SK-N-SH (cell line): ENCODE results near the gene ZFX. TPM values are rescaled to one million over a fixed set of nuclear protein-coding genes. Genes with fewer than 3 reads are reported as not detected.

Experiments
- CTCF ChIA-PET: fragments of 300-600, 350-600 bp; formaldehyde crosslinking; extraction: SDS; loops from one replicate; lab custom pipeline; 2021; lab: Yijun Ruan, JAX
- POLR2A ChIA-PET: fragments of 350-600 bp; sonication (Branson Sonifier 250); formaldehyde crosslinking; extraction: SDS; loops from one replicate; lab custom pipeline; 2020; ENCODE audit warnings: antibody characterized with exemption, inconsistent platforms; lab: Yijun Ruan, JAX
- DNase-seq: peaks from one replicate; pipeline ENCODE4 v3.0.0; 2012
- H2AFZ ChIP-seq: fragments of 200-600 bp; sonication (generic); 2 replicates; pipeline ENCODE4 v1.8.1; 2016; ENCODE audit warnings: antibody characterized with exemption, mild to moderate bottlenecking, low read depth
- H3F3A ChIP-seq: fragments of 200-600 bp; sonication (generic); replicated peaks from 2 replicates; pipeline ENCODE3; 2016; ENCODE audit warnings: antibody characterized with exemption, mild to moderate bottlenecking; ENCODE audit not compliant: insufficient read depth
- H3K27ac ChIP-seq, 2 experiments: fragments of 200-500 bp in 1 of 2; fragments of 200-600 bp in 1 of 2; sonication (Bioruptor generic) in 1 of 2; sonication (generic), shearing (Covaris generic) in 1 of 2; 2 replicates each; pipeline versions ENCODE4 v1.5.1 to v1.6.1; 2014 to 2016; ENCODE audit warnings: low read depth in 2 of 2, inconsistent platforms in 1 of 2, low read length in 1 of 2, mild to moderate bottlenecking in 1 of 2, mixed read lengths in 1 of 2
- H3K27me3 ChIP-seq: fragments of 200-600 bp; sonication (generic), shearing (Covaris generic); 2 replicates; pipeline ENCODE4 v1.6.1; 2016; ENCODE audit warnings: mixed run types; ENCODE audit not compliant: insufficient read depth
- H3K36me3 ChIP-seq, 2 experiments: fragments of 200-500 bp in 1 of 2; fragments of 200-600 bp in 1 of 2; sonication (Bioruptor generic) in 1 of 2; sonication (generic) in 1 of 2; replicated peaks in 1 of 2; 2 replicates each; pipeline versions ENCODE3 to v1.5.1; 2014 to 2016; ENCODE audit warnings: low read length in 1 of 2, mild to moderate bottlenecking in 1 of 2; ENCODE audit not compliant: insufficient read depth in 2 of 2, control insufficient read depth in 1 of 2
- H3K4me1 ChIP-seq, 2 experiments: fragments of 200-500 bp in 1 of 2; fragments of 200-600 bp in 1 of 2; sonication (Bioruptor generic) in 1 of 2; sonication (generic), shearing (Covaris generic) in 1 of 2; 2 replicates each; pipeline versions ENCODE4 v1.5.1 to v1.6.1; 2014 to 2016; ENCODE audit warnings: low read depth in 1 of 2, low read length in 1 of 2, mixed run types in 1 of 2; ENCODE audit not compliant: insufficient read depth in 2 of 2, control insufficient read depth in 1 of 2
- H3K4me2 ChIP-seq: fragments of 200-600 bp; sonication (generic), shearing (Covaris generic); 2 replicates; pipeline ENCODE4 v1.6.1; 2017; ENCODE audit warnings: mixed run types
- H3K4me3 ChIP-seq, 2 experiments: fragments of 200-500 bp in 1 of 2; fragments of 200-600 bp in 1 of 2; sonication (Bioruptor generic) in 1 of 2; sonication (generic), shearing (Covaris generic) in 1 of 2; 2 replicates each; pipeline versions ENCODE4 v1.5.1 to v1.8.1; 2014 to 2016; ENCODE audit warnings: low read depth in 2 of 2, inconsistent platforms in 1 of 2, low read length in 1 of 2, mild to moderate bottlenecking in 1 of 2, mixed read lengths in 1 of 2, moderate library complexity in 1 of 2
- H3K79me2 ChIP-seq: fragments of 200-600 bp; sonication (generic); 2 replicates; pipeline ENCODE4 v1.8.1; 2017; ENCODE audit warnings: mild to moderate bottlenecking; ENCODE audit not compliant: insufficient read depth
- H3K9ac ChIP-seq: fragments of 200-600 bp; sonication (generic); 2 replicates; pipeline ENCODE4 v1.6.1; 2017; ENCODE audit warnings: mixed run types
- H3K9me2 ChIP-seq: fragments of 200-600 bp; sonication (generic); 2 replicates; pipeline ENCODE4 v1.6.1; 2017; ENCODE audit warnings: mixed run types
- H3K9me3 ChIP-seq: fragments of 200-600 bp; sonication (generic); 2 replicates; pipeline ENCODE4 v1.6.1; 2017; ENCODE audit warnings: mixed run types, mild to moderate bottlenecking, moderate library complexity
- H4K20me1 ChIP-seq: fragments of 200-600 bp; sonication (generic); 2 replicates; pipeline ENCODE4 v1.6.1; 2017; ENCODE audit warnings: mild to moderate bottlenecking, mixed run types; ENCODE audit not compliant: insufficient read depth
- CHD2 ChIP-seq: fragments of 150-350 bp; IDR thresholded peaks from 2 replicates; pipeline ENCODE4 v1.6.1; 2018; ENCODE audit warnings: low read length; ENCODE audit not compliant: partially characterized antibody
- FOSL2 ChIP-seq: IDR thresholded peaks from 2 replicates; pipeline ENCODE4 v1.4.0; 2012; ENCODE audit warnings: low read depth, mild to moderate bottlenecking, moderate library complexity, borderline replicate concordance
- FOXJ3 ChIP-seq: sonication (generic); formaldehyde crosslinking; IDR thresholded peaks from 2 replicates; pipeline ENCODE4 v1.5.1; 2020; ENCODE audit warnings: mild to moderate bottlenecking, missing genetic modification reagents
- FOXM1 ChIP-seq: IDR thresholded peaks from 2 replicates; pipeline ENCODE4 v1.4.0; 2012; ENCODE audit warnings: low read depth, mild to moderate bottlenecking
- GABPA ChIP-seq: IDR thresholded peaks from 2 replicates; pipeline ENCODE4 v1.4.0; 2012; ENCODE audit warnings: low read depth, mild to moderate bottlenecking
- JUND ChIP-seq: IDR thresholded peaks from 2 replicates; pipeline ENCODE4 v1.4.0; 2012
- MEF2A ChIP-seq: IDR thresholded peaks from 2 replicates; pipeline ENCODE4 v1.4.0; 2012; ENCODE audit warnings: low read depth, borderline replicate concordance
- NFIC ChIP-seq: IDR thresholded peaks from 2 replicates; pipeline ENCODE4 v1.4.0; 2012; ENCODE audit warnings: borderline replicate concordance
- NRF1 ChIP-seq: IDR thresholded peaks from 2 replicates; pipeline ENCODE4 v1.6.1; 2012; ENCODE audit warnings: low read depth, mild to moderate bottlenecking, low read length
- PBX3 ChIP-seq: IDR thresholded peaks from 2 replicates; pipeline ENCODE4; 2012
- POLR2AphosphoS5 ChIP-seq: IDR thresholded peaks from 2 replicates; pipeline ENCODE4 v1.6.1; 2012; ENCODE audit warnings: low read depth, low read length
- RXRA ChIP-seq: IDR thresholded peaks from 2 replicates; pipeline ENCODE4 v1.4.0; 2012; ENCODE audit warnings: low read depth, mild to moderate bottlenecking, borderline replicate concordance
- SMC3 ChIP-seq: IDR thresholded peaks from 2 replicates; pipeline ENCODE4 v1.6.1; 2012; ENCODE audit warnings: low read depth, low read length, improper control_type of control experiment
- TCF12 ChIP-seq: IDR thresholded peaks from 2 replicates; pipeline ENCODE4 v1.4.0; 2012
- TEAD4 ChIP-seq: IDR thresholded peaks from 2 replicates; pipeline ENCODE4 v1.4.0; 2012; ENCODE audit warnings: mild to moderate bottlenecking, borderline replicate concordance; ENCODE audit not compliant: insufficient read depth
- USF1 ChIP-seq: IDR thresholded peaks from 2 replicates; pipeline ENCODE4 v1.4.0; 2012; ENCODE audit warnings: low read depth, borderline replicate concordance
- ZBTB33 ChIP-seq: IDR thresholded peaks from 2 replicates; pipeline ENCODE4 v1.4.0; 2012; ENCODE audit warnings: low read depth, borderline replicate concordance
- WGBS: methylation state at CpG from one replicate; pipeline ENCODE4 v1.1.6; 2017; ENCODE audit warnings: low lambda C conversion rate; 5-methylcytosine and 5-hydroxymethylcytosine counted together
- polyA plus RNA-seq, 3 experiments: library from polyadenylated mRNA; depleted of rRNA; stranded (reverse); fragments of >200 nt; gene quantifications; 2 replicates each; pipeline ENCODE4 v1.2.3, GENCODE V29; 2012
- TF ChIP-seq, protein P1 (sequence below): IDR thresholded peaks from 2 replicates; pipeline ENCODE4 v1.4.0; 2012; ENCODE audit warnings: low read depth

Gene ZFX
- polyA plus RNA-seq, 1 of the 3 experiments (the other 2 are of a cell fraction) = 9.0 TPM

GRCh38 chrX:24207826-24208225, 58.3 kb downstream of the ZFX start:
- H3K27me3 ChIP-seq = no peaks in the 10 kb centered on the region

DNA sequence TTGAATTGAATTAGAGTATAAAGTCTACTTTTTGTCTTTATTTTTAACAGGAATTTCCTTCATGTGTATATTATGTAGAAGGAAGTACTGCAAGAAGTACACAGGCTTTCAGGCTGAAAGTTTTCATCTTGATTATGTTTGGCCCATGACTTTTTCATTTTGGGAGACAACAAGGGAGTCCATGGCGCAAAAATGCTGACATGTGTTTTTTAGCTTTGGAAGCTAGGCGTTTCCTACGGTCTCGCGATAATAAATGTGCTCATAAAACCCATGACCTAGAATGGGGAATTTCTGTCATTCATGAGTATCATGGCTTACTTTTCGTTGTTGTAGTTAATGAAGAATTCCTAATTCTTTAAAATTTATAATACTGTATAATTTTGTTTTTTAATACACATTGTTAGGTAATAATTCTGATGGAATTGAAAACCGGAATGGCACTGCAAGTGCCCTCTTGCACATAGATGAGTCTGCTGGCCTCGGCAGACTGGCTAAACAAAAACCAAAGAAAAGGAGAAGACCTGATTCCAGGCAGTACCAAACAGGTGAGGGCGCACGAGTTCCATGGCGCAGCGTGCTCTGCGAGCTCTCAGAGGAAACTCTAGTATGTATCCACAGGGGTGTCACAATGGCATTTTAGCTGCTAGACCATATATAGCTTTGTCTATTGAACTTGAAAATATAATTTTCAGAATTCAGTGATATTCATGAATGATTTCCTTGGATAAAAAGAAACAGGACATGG, 59.1 kb downstream of the ZFX start:
- no peak overlapping the region for H2AFZ ChIP-seq
- peaks cover 6% of the 10 kb centered on the region for H3F3A ChIP-seq
- no peak overlapping the region for H3K9ac ChIP-seq
- no peak overlapping the region for H3K4me2 ChIP-seq
- WGBS = 97% methylated on average over 13 of the region's 13 CpGs
- H3K36me3 ChIP-seq = peaks cover 63 to 67% of the 10 kb centered on the region in 2 experiments
- POLR2A ChIA-PET = no interaction called here
- H3K27ac ChIP-seq = no peak overlapping the region
- H4K20me1 ChIP-seq = peaks cover 26% of the 10 kb centered on the region
- DNase-seq = no peak
- H3K4me1 ChIP-seq = peaks cover 0 to 4% of the 10 kb centered on the region in 2 experiments; a peak in 1 of 4 replicates
- H3K9me3 ChIP-seq = no peaks in the 10 kb centered on the region
- H3K27me3 ChIP-seq = no peaks in the 10 kb centered on the region
- peaks cover 49% of the 10 kb centered on the region for H3K79me2 ChIP-seq
- H3K4me3 ChIP-seq = no peak overlapping the region
- no peaks in the 10 kb centered on the region for H3K9me2 ChIP-seq
- TF ChIP-seq POLR2AphosphoS5 (no peak), NRF1 (no peak), RXRA (no peak), JUND (no peak), FOXM1 (no peak), NFIC (no peak)
- CTCF ChIA-PET = no interaction called here

More at GRCh38 chrX:24207826-24208225, 58.3 kb downstream of the ZFX start:
- H4K20me1 ChIP-seq = peaks cover 29% of the 10 kb centered on the region
- H3K4me2 ChIP-seq = no peak overlapping the region
- no peaks in the 10 kb centered on the region for H3K9me2 ChIP-seq
- no peak overlapping the region for H2AFZ ChIP-seq
- H3K36me3 ChIP-seq = peaks cover 57 to 71% of the 10 kb centered on the region in 2 experiments
- H3K79me2 ChIP-seq = peaks cover 57% of the 10 kb centered on the region
- no peaks in the 10 kb centered on the region for H3K9me3 ChIP-seq
- no peak overlapping the region for H3K27ac ChIP-seq
- 33% methylated on average over 2 of the region's 2 CpGs for WGBS
- peaks cover 0 to 4% of the 10 kb centered on the region in 2 experiments; a peak in 2 of 4 replicates for H3K4me1 ChIP-seq
- peaks cover 6% of the 10 kb centered on the region for H3F3A ChIP-seq
- DNase-seq = no peak
- H3K9ac ChIP-seq = no peak overlapping the region
- TF ChIP-seq SMC3 = no peak
- peak; percentile 23; the same call in 1 of the 2 replicates for TF ChIP-seq FOSL2
- TF ChIP-seq FOXM1 = no peak
- TF ChIP-seq TEAD4 = no peak
- POLR2A ChIA-PET = no interaction called here
- CTCF ChIA-PET = interaction anchor here (0.5 kb wide), 1 partner anchor 105 kb away, joined by 3 read pairs; no protein-coding TSS in a partner anchor
- no peak overlapping the region for H3K4me3 ChIP-seq

DNA sequence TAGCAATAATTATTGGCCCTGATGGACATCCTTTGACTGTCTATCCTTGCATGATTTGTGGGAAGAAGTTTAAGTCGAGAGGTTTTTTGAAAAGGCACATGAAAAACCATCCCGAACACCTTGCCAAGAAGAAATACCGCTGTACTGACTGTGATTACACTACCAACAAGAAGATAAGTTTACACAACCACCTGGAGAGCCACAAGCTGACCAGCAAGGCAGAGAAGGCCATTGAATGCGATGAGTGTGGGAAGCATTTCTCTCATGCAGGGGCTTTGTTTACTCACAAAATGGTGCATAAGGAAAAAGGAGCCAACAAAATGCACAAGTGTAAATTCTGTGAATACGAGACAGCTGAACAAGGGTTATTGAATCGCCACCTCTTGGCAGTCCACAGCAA, 60.7 kb downstream of the ZFX start:
- no peak overlapping the region for H3K9ac ChIP-seq
- H3K4me3 ChIP-seq = no peak overlapping the region
- ChIA-PET POLR2A (no interaction called here), CTCF (no interaction called here)
- H3K4me2 ChIP-seq = no peak overlapping the region
- H4K20me1 ChIP-seq = peaks cover 11% of the 10 kb centered on the region
- peaks cover 40% of the 10 kb centered on the region for H3K79me2 ChIP-seq
- H3K9me2 ChIP-seq = no peaks in the 10 kb centered on the region
- peaks cover 13% of the 10 kb centered on the region for H3F3A ChIP-seq
- DNase-seq = no peak
- H3K4me1 ChIP-seq = no peaks in the 10 kb centered on the region
- WGBS = 96% methylated on average over 6 of the region's 6 CpGs
- H3K36me3 ChIP-seq = peaks cover 69% of the 10 kb centered on the region in 2 experiments
- no peak overlapping the region for H3K27ac ChIP-seq
- no peaks in the 10 kb centered on the region for H3K27me3 ChIP-seq
- no peak overlapping the region for H2AFZ ChIP-seq
- H3K9me3 ChIP-seq = no peaks in the 10 kb centered on the region
- TF ChIP-seq, protein P1, sequence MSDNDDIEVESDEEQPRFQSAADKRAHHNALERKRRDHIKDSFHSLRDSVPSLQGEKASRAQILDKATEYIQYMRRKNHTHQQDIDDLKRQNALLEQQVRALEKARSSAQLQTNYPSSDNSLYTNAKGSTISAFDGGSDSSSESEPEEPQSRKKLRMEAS = no peak
- TF ChIP-seq CHD2 (no peak), ZBTB33 (no peak), PBX3 (no peak), TEAD4 (no peak), TCF12 (no peak), GABPA (no peak), FOSL2 (no peak), FOXM1 (no peak), MEF2A (no peak), FOXJ3 (CRISPR knock-in tag) (no peak), USF1 (no peak)
